ENCODE measurements around the gene FOXP2.

- TF ChIP-seq CTCF (IDR thresholded peaks at IDR 0.05 in 8 of 11, conservative IDR thresholded peaks at IDR 0.05 in 3 of 11) (no peak), POLR2A (IDR thresholded peaks at IDR 0.05) (no peak)
These were observed 120.3 kb downstream of the FOXP2 start for GRCh38 chr7:114534953-114535352.
